Hepatocyte (in vitro differentiated cells): ENCODE data around the gene CCL4. TPM values are rescaled to one million over a fixed set of nuclear protein-coding genes. Genes with fewer than 3 reads are reported as not detected.

Experiments used
- DNase-seq: peaks from one replicate; pipeline ENCODE4 v3.0.0-alpha.2; 2016; ENCODE audit warnings: low spot score
- H2AFZ ChIP-seq: fragments of 200-600 bp; sonication (generic); 2 replicates; pipeline ENCODE4 v1.6.0; 2016; ENCODE audit warnings: antibody characterized with exemption, mild to moderate bottlenecking
- H3K27ac ChIP-seq: fragments of 200-600 bp; sonication (generic); 2 replicates; pipeline ENCODE4 v1.5.1; 2016; ENCODE audit warnings: mild to moderate bottlenecking
- H3K27me3 ChIP-seq: fragments of 200-600 bp; sonication (generic); 2 replicates; pipeline ENCODE4 v1.6.1; 2016
- H3K36me3 ChIP-seq: fragments of 200-600 bp; sonication (generic); replicated peaks from 2 replicates; pipeline ENCODE4 v1.5.1; 2016; ENCODE audit warnings: low read depth; ENCODE audit not compliant: insufficient read depth
- H3K4me1 ChIP-seq: fragments of 200-600 bp; sonication (generic); 2 replicates; pipeline ENCODE4 v1.5.1; 2016; ENCODE audit warnings: mild to moderate bottlenecking, moderate library complexity; ENCODE audit not compliant: insufficient read depth
- H3K4me2 ChIP-seq: fragments of 200-600 bp; sonication (generic); 2 replicates; pipeline ENCODE4 v1.6.0; 2016
- H3K4me3 ChIP-seq: fragments of 200-600 bp; sonication (generic); 2 replicates; pipeline ENCODE4 v1.5.1; 2016; ENCODE audit warnings: mild to moderate bottlenecking
- H3K79me2 ChIP-seq: fragments of 200-600 bp; sonication (generic); 2 replicates; pipeline ENCODE4 v1.6.0; 2017; ENCODE audit warnings: mild to moderate bottlenecking
- H3K9me2 ChIP-seq: fragments of 200-600 bp; sonication (generic); replicated peaks from 2 replicates; pipeline ENCODE4 v1.6.0; 2017; ENCODE audit warnings: mild to moderate bottlenecking; ENCODE audit not compliant: insufficient read depth
- H3K9me3 ChIP-seq: fragments of 200-600 bp; sonication (generic); 2 replicates; pipeline ENCODE4 v1.5.1; 2016; ENCODE audit warnings: low read depth, mild to moderate bottlenecking
- H4K20me1 ChIP-seq: fragments of 200-600 bp; sonication (generic); 2 replicates; pipeline ENCODE4 v1.6.0; 2016; ENCODE audit warnings: mild to moderate bottlenecking; ENCODE audit not compliant: insufficient read depth, poor library complexity, severe bottlenecking
- CTCF ChIP-seq: fragments of 200-600 bp; sonication (generic); IDR thresholded peaks from 2 replicates; pipeline ENCODE4 v1.5.1; 2016; ENCODE audit warnings: antibody characterized with exemption, mild to moderate bottlenecking; ENCODE audit not compliant: poor library complexity
- EZH2 ChIP-seq: fragments of 200-600 bp; sonication (generic); IDR thresholded peaks from 2 replicates; pipeline ENCODE4 v1.6.1; 2016; ENCODE audit warnings: antibody characterized with exemption, mild to moderate bottlenecking, borderline replicate concordance
- EZH2phosphoT487 ChIP-seq: fragments of 200-600 bp; sonication (generic); IDR thresholded peaks from one replicate; pipeline ENCODE4 v1.6.1; 2018; ENCODE audit warnings: antibody characterized with exemption, mild to moderate bottlenecking, low read depth, moderate library complexity; ENCODE audit not compliant: unreplicated experiment, severe bottlenecking
- WGBS: methylation state at CpG from one replicate; pipeline ENCODE4 v1.1.6; 2016; ENCODE audit warnings: low lambda C conversion rate; ENCODE audit errors: missing lambda C conversion rate; 5-methylcytosine and 5-hydroxymethylcytosine counted together
- polyA plus RNA-seq: library from polyadenylated mRNA; unstranded; fragments of >200 nt; fragmentation: Nextera tagmentation; extraction: Ambion mirVana; gene quantifications from 2 replicates; pipeline ENCODE4 v1.2.1, GENCODE V29; 2016
- total RNA-seq: library from RNA; depleted of rRNA; stranded (reverse); fragments of >200 nt; gene quantifications from 2 replicates; pipeline ENCODE4 v1.2.3, GENCODE V29; 2014

CCL4 gene
- total and polyA plus RNA-seq, 2 experiments from 2014 or later = 5.8 to 21.1 TPM

- Histone ChIP-seq H3K27ac (no peak overlapping the region), H3K4me1 (peaks cover 6% of the 10 kb centered on the region), H3K4me3 (no peak overlapping the region), H4K20me1 (no peaks in the 10 kb centered on the region), H3K27me3 (no peaks in the 10 kb centered on the region), H3K9me3 (no peaks in the 10 kb centered on the region), H3K79me2 (no peaks in the 10 kb centered on the region), H2AFZ (no peak overlapping the region), H3K9me2 (no peaks in the 10 kb centered on the region), H3K36me3 (no peaks in the 10 kb centered on the region), H3K4me2 (no peak overlapping the region)
- WGBS = 75% methylated on average over 2 of the region's 2 CpGs
- no peak for DNase-seq
- TF ChIP-seq EZH2 (no peak), CTCF (no peak), EZH2phosphoT487 (no peak)
These were observed 27.8 kb downstream of the CCL4 start for GRCh38 chr17:36131421-36131820.

GRCh38 chr17:36131931-36132330, 28.3 kb downstream of the CCL4 start:
- peaks cover 11% of the 10 kb centered on the region for H3K4me1 ChIP-seq
- no peaks in the 10 kb centered on the region for H4K20me1 ChIP-seq
- no peaks in the 10 kb centered on the region for H3K9me2 ChIP-seq
- no peak overlapping the region for H3K27ac ChIP-seq
- no peaks in the 10 kb centered on the region for H3K27me3 ChIP-seq
- H3K9me3 ChIP-seq = no peaks in the 10 kb centered on the region
- TF ChIP-seq EZH2 = no peak
- no peak for TF ChIP-seq EZH2phosphoT487
- TF ChIP-seq CTCF = no peak
- no peak for DNase-seq
- no peak overlapping the region for H3K4me2 ChIP-seq
- 91% methylated on average over 3 of the region's 3 CpGs for WGBS
- H2AFZ ChIP-seq = no peak overlapping the region
- no peaks in the 10 kb centered on the region for H3K36me3 ChIP-seq
- no peak overlapping the region for H3K4me3 ChIP-seq
- H3K79me2 ChIP-seq = no peaks in the 10 kb centered on the region

- H3K79me2 ChIP-seq = no peaks in the 10 kb centered on the region
- H3K36me3 ChIP-seq = no peaks in the 10 kb centered on the region
- H3K4me2 ChIP-seq = no peak overlapping the region
- no peak overlapping the region for H2AFZ ChIP-seq
- peaks cover 13% of the 10 kb centered on the region for H3K4me1 ChIP-seq
- no peak for TF ChIP-seq EZH2
- no peak for TF ChIP-seq EZH2phosphoT487
- no peaks in the 10 kb centered on the region for H3K9me2 ChIP-seq
- H3K27me3 ChIP-seq = no peaks in the 10 kb centered on the region
- no peak overlapping the region for H3K27ac ChIP-seq
- no peak for DNase-seq
- no peaks in the 10 kb centered on the region for H3K9me3 ChIP-seq
- H4K20me1 ChIP-seq = no peaks in the 10 kb centered on the region
- WGBS = 62% methylated on average over 2 of the region's 2 CpGs
- no peak overlapping the region for H3K4me3 ChIP-seq
These were observed 28.8 kb downstream of the CCL4 start for GRCh38 chr17:36132421-36132831.

GRCh38 chr17:36133602-36134236, 30.1 kb downstream of the CCL4 start:
- WGBS = 64% methylated on average over 4 of the region's 4 CpGs
- Histone ChIP-seq H4K20me1 (no peaks in the 10 kb centered on the region), H3K9me2 (no peaks in the 10 kb centered on the region), H3K4me1 (peaks cover 13% of the 10 kb centered on the region), H3K9me3 (no peaks in the 10 kb centered on the region), H3K79me2 (no peaks in the 10 kb centered on the region), H3K27me3 (no peaks in the 10 kb centered on the region), H3K27ac (no peak overlapping the region), H3K36me3 (no peaks in the 10 kb centered on the region), H3K4me2 (no peak overlapping the region), H3K4me3 (no peak overlapping the region), H2AFZ (no peak overlapping the region)
- TF ChIP-seq EZH2 = no peak
- peak; percentile 85 for DNase-seq
